Panc1 (cell line): ENCODE data around the gene USB1. TPM values are rescaled to one million over a fixed set of nuclear protein-coding genes. Genes with fewer than 3 reads are reported as not detected.

Experiments
- ATAC-seq: fragments of 200-7000 bp; cut with Tn5 transposase; 2 replicates; pipeline ENCODE4 v1.9.1; 2020; ENCODE audit warnings: mild to moderate bottlenecking, moderate library complexity
- BruUV-seq: library from RNA; stranded (reverse); fragments of 400-500 nt; replicated peaks from 2 replicates; lab custom pipeline; 2021; lab: Mats Ljungman, UMichigan
- CTCF ChIA-PET: fragments of 300-600 bp; sonication (Branson Sonifier 250); formaldehyde crosslinking; loops from one replicate; lab custom pipeline; 2022; ENCODE audit warnings: antibody characterized with exemption; lab: Charles Lee
- POLR2A ChIA-PET: fragments of 300-600 bp; sonication (Branson Sonifier 250); formaldehyde crosslinking; loops from one replicate; lab custom pipeline; 2022; ENCODE audit warnings: antibody characterized with exemption; lab: Charles Lee
- DNase-seq: peaks from one replicate; pipeline ENCODE4 v3.0.0-alpha.2; 2010; ENCODE audit warnings: low read depth, low spot score
- H3K27ac ChIP-seq: 2 replicates; pipeline ENCODE4 v1.5.1; 2011; ENCODE audit warnings: mild to moderate bottlenecking, low read length, inconsistent platforms
- H3K27me3 ChIP-seq: fragments of 200-500 bp; sonication (Bioruptor generic); 2 replicates; pipeline ENCODE4 v1.6.0; 2014; ENCODE audit warnings: low read length, inconsistent platforms; ENCODE audit not compliant: control insufficient read depth, insufficient read depth
- H3K36me3 ChIP-seq: fragments of 200-500 bp; sonication (Bioruptor generic); 2 replicates; pipeline ENCODE4 v1.5.1; 2014; ENCODE audit warnings: inconsistent platforms, mild to moderate bottlenecking, low read length, moderate library complexity; ENCODE audit not compliant: control insufficient read depth, insufficient read depth
- H3K4me1 ChIP-seq: 2 replicates; pipeline ENCODE4 v1.5.1; 2011; ENCODE audit warnings: inconsistent platforms, mild to moderate bottlenecking, low read length, moderate library complexity; ENCODE audit not compliant: control insufficient read depth, insufficient read depth
- H3K4me3 ChIP-seq, 2 experiments: 2 replicates each; pipeline ENCODE4 v1.5.1; 2011 to 2012; ENCODE audit warnings: low read depth in 2 of 2, low read length in 2 of 2, mild to moderate bottlenecking in 2 of 2, inconsistent platforms in 1 of 2, moderate library complexity in 1 of 2
- H3K9me3 ChIP-seq: fragments of 200-500 bp; sonication (Bioruptor generic); 2 replicates; pipeline ENCODE4 v1.5.1; 2014; ENCODE audit warnings: low read depth, mild to moderate bottlenecking, inconsistent platforms, low read length, moderate library complexity; ENCODE audit not compliant: control insufficient read depth, insufficient read depth
- POLR2AphosphoS5 ChIP-seq: IDR thresholded peaks from 2 replicates; pipeline ENCODE4 v1.6.1; 2012; ENCODE audit warnings: mild to moderate bottlenecking, low read depth, low read length, moderate library complexity
- SIN3A ChIP-seq: IDR thresholded peaks from 2 replicates; pipeline ENCODE4 v1.6.1; 2012; ENCODE audit warnings: low read depth, mild to moderate bottlenecking, low read length, moderate library complexity, borderline replicate concordance; ENCODE audit not compliant: insufficient read depth
- TCF7L2 ChIP-seq: IDR thresholded peaks from 2 replicates; pipeline ENCODE4 v1.6.1; 2011; ENCODE audit warnings: mild to moderate bottlenecking, low read depth, low read length, inconsistent platforms
- in situ Hi-C: cut with HindIII; loops from 2 replicates; pipeline ENCODE4 v1.10.0; 2016; ENCODE audit warnings: low sequenced_read_pairs, low pct_unique_long_range_greater_than_20kb
- intact Hi-C: fragments of 100-400 bp; cut with micrococcal nuclease; formaldehyde crosslinking; loops from one replicate; pipeline ENCODE4 v1.10.0; 2022; ENCODE audit not compliant: unreplicated experiment
- total RNA-seq: library from RNA; stranded (reverse); gene quantifications from one replicate; pipeline ENCODE4 v1.2.1, GENCODE V29; 2021; ENCODE audit not compliant: unreplicated experiment
- TF ChIP-seq, protein P1 (sequence below), 2 experiments: IDR thresholded peaks; 2 replicates each; pipeline ENCODE4 v1.6.1; 2011 to 2012; ENCODE audit warnings: low read depth in 2 of 2, control low read depth in 1 of 2, low read length in 1 of 2, mild to moderate bottlenecking in 1 of 2, moderate library complexity in 1 of 2; ENCODE audit not compliant: insufficient read depth in 1 of 2
- TF ChIP-seq, protein P2 (sequence below): fragments of 450-650 bp; IDR thresholded peaks from 2 replicates; pipeline ENCODE4 v1.5.1; 2017; ENCODE audit warnings: mild to moderate bottlenecking

USB1 gene
- total RNA-seq, 1 experiment from 2014 or later, result 58.2 TPM

DNA sequence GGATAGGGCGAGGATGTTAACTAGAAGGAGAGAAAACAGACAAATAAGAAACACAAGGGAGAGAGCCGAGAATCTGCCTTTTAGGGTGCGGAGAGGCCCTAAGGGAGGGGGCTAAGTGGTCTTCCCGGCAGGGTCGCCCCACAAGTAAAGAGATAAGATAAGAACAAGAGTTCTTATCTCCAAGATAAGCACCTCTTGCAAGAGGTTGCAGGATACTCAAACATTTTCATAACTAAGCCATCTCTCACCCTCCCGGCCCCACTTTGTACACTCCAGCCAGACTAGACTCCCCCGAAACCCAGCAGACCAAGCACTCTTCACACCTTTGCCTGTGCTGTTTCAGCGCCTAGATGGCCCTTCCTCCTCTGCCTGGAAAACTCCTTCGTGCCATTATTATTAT lies 15.0 kb upstream of the USB1 start:
- no peaks in the 10 kb centered on the region for H3K4me1 ChIP-seq
- no peak for DNase-seq
- no peak for ATAC-seq
- H3K4me3 ChIP-seq, result no peak overlapping the region
- intact Hi-C loops (no loop called here), in situ Hi-C loops (no loop called here)
- TF ChIP-seq TCF7L2 (no peak), SIN3A (no peak), POLR2AphosphoS5 (no peak)
- TF ChIP-seq, protein P1, sequence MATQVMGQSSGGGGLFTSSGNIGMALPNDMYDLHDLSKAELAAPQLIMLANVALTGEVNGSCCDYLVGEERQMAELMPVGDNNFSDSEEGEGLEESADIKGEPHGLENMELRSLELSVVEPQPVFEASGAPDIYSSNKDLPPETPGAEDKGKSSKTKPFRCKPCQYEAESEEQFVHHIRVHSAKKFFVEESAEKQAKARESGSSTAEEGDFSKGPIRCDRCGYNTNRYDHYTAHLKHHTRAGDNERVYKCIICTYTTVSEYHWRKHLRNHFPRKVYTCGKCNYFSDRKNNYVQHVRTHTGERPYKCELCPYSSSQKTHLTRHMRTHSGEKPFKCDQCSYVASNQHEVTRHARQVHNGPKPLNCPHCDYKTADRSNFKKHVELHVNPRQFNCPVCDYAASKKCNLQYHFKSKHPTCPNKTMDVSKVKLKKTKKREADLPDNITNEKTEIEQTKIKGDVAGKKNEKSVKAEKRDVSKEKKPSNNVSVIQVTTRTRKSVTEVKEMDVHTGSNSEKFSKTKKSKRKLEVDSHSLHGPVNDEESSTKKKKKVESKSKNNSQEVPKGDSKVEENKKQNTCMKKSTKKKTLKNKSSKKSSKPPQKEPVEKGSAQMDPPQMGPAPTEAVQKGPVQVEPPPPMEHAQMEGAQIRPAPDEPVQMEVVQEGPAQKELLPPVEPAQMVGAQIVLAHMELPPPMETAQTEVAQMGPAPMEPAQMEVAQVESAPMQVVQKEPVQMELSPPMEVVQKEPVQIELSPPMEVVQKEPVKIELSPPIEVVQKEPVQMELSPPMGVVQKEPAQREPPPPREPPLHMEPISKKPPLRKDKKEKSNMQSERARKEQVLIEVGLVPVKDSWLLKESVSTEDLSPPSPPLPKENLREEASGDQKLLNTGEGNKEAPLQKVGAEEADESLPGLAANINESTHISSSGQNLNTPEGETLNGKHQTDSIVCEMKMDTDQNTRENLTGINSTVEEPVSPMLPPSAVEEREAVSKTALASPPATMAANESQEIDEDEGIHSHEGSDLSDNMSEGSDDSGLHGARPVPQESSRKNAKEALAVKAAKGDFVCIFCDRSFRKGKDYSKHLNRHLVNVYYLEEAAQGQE (IDR thresholded peaks at IDR 0.05; ENCODE audit: insufficient read depth in 1 of 2, low read depth in 2 of 2, low read length in 1 of 2), result no peak
- TF ChIP-seq, protein P2, sequence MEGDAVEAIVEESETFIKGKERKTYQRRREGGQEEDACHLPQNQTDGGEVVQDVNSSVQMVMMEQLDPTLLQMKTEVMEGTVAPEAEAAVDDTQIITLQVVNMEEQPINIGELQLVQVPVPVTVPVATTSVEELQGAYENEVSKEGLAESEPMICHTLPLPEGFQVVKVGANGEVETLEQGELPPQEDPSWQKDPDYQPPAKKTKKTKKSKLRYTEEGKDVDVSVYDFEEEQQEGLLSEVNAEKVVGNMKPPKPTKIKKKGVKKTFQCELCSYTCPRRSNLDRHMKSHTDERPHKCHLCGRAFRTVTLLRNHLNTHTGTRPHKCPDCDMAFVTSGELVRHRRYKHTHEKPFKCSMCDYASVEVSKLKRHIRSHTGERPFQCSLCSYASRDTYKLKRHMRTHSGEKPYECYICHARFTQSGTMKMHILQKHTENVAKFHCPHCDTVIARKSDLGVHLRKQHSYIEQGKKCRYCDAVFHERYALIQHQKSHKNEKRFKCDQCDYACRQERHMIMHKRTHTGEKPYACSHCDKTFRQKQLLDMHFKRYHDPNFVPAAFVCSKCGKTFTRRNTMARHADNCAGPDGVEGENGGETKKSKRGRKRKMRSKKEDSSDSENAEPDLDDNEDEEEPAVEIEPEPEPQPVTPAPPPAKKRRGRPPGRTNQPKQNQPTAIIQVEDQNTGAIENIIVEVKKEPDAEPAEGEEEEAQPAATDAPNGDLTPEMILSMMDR, result no peak
- POLR2A ChIA-PET, result no interaction called here
- no peaks in the 10 kb centered on the region for H3K9me3 ChIP-seq
- no TSS peak for BruUV-seq
- H3K36me3 ChIP-seq, result no peaks in the 10 kb centered on the region
- H3K27me3 ChIP-seq, result no peaks in the 10 kb centered on the region
- H3K27ac ChIP-seq, result no peak overlapping the region
- CTCF ChIA-PET, result no interaction called here

DNA sequence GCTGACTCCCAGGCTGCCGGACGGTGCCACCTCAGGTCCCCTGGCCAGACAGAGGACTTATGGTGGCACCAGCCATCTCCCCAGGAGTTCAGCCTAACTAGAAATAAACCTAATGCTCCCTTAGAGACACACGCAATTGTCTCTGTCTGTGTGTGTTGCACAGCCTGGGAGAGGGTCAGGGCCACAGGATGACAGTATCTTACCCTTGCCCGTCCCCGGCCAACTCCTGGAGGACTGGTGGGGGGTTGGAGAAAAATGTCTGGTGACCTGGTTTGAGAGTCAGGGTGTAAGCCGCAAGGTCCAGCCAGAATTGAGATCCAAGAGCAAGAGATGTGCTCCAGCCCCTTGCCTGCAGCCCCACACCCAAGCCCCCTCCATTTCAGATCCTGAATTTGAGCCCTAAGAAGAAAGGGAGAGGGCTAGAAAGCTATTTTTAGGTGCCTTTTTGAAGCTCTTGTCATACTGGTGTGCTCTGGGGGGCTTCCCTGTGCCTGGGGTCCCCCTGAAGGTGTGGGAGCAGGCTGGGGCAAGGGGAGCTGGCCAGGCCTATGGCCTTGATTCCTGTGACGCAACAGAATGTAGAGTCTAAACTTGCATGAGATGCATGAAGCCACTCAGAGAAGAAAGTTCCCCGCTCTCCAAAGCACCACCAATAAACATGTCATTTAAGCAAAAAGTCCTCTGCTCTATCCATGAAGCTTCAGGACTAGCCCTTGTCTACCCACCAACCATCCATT lies 13.6 kb upstream of the USB1 start:
- no peaks in the 10 kb centered on the region for H3K27me3 ChIP-seq
- no peak overlapping the region for H3K27ac ChIP-seq
- no peaks in the 10 kb centered on the region for H3K9me3 ChIP-seq
- TF ChIP-seq, protein P2, result no peak
- no peak for TF ChIP-seq POLR2AphosphoS5
- TF ChIP-seq, protein P1 (IDR thresholded peaks at IDR 0.05; ENCODE audit: insufficient read depth in 1 of 2, low read depth in 2 of 2, low read length in 1 of 2), result no peak
- no peak for TF ChIP-seq SIN3A
- no peak for TF ChIP-seq TCF7L2
- in situ Hi-C loops, result no loop called here
- CTCF ChIA-PET, result no interaction called here
- no peak for DNase-seq
- ATAC-seq, result no peak
- H3K36me3 ChIP-seq, result no peaks in the 10 kb centered on the region
- BruUV-seq, result no TSS peak
- POLR2A ChIA-PET, result no interaction called here
- intact Hi-C loops, result no loop called here
- no peak overlapping the region for H3K4me3 ChIP-seq
- no peaks in the 10 kb centered on the region for H3K4me1 ChIP-seq
